SK-N-MC (cell line): Measurements from ENCODE around the gene FAT2.

Experiments used
- EZH2 ChIP-seq: fragments of 200-600 bp; sonication (generic); IDR thresholded peaks from one replicate; pipeline ENCODE4 v1.6.1; 2017; ENCODE audit warnings: antibody characterized with exemption
- FOXP2 ChIP-seq: optimal IDR thresholded peaks from 2 replicates; pipeline ENCODE3; 2011; ENCODE audit warnings: mild to moderate bottlenecking, moderate library complexity; ENCODE audit not compliant: insufficient read depth; ENCODE audit errors: extremely low read length, control extremely low read depth
- POLR2AphosphoS5 ChIP-seq: IDR thresholded peaks from 2 replicates; pipeline ENCODE4 v1.6.1; 2012; ENCODE audit warnings: mild to moderate bottlenecking, low read depth, low read length, borderline replicate concordance

DNA sequence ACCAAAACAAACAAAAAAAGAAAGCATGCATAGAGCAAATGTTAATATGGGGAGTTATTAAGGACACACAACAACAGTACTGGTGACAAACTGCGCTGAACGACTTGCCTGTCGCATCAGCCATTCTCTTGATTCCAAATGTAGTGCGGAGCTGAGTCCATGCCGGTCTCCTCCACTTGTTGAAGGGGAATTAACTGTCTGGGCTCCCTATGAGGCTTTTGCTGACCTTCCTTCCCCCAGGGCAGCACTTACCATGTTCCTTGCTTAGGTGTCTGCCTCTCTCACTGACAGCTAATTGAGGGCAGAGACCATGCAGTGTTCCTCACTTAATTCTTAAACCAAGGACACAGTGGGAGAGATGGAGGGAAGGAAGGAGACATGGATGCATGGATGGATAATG is 40.8 kb upstream of the FAT2 start:
- TF ChIP-seq POLR2AphosphoS5 (no peak), EZH2 (no peak), FOXP2 (no peak)
